HFF-Myc (cell line): Measurements from ENCODE around the gene NKAIN4.

Experiments used
- DNase-seq: peaks from one replicate; pipeline ENCODE4 v3.0.0-alpha.2; 2011; ENCODE audit warnings: low read depth; ENCODE audit errors: extremely low read depth
- H3K4me3 ChIP-seq: replicated peaks from 2 replicates; pipeline ENCODE4 v1.5.1; 2011; ENCODE audit warnings: low read depth, mild to moderate bottlenecking, control low read depth, low read length
- CTCF ChIP-seq: IDR thresholded peaks from 2 replicates; pipeline ENCODE4 v1.5.1; 2012; ENCODE audit warnings: mild to moderate bottlenecking, low read depth, low read length, control low read depth; ENCODE audit errors: missing control alignments

The NKAIN4 gene

GRCh38 chr20:63220696-63221399 lies 33.4 kb downstream of the NKAIN4 start:
- no peak for DNase-seq

GRCh38 chr20:63219866-63220521 lies 34.3 kb downstream of the NKAIN4 start:
- no peak for TF ChIP-seq CTCF
- DNase-seq: no peak
- H3K4me3 ChIP-seq: no peak overlapping the region

More at GRCh38 chr20:63220696-63221399, 33.4 kb downstream of the NKAIN4 start:
- H3K4me3 ChIP-seq: no peak overlapping the region
- TF ChIP-seq CTCF: no peak

- DNase-seq: no peak
- TF ChIP-seq CTCF: no peak
- H3K4me3 ChIP-seq: no peak overlapping the region
Measured at GRCh38 chr20:63219447-63219821, 34.8 kb downstream of the NKAIN4 start.

GRCh38 chr20:63218701-63219446 lies 35.4 kb downstream of the NKAIN4 start:
- H3K4me3 ChIP-seq: no peak overlapping the region
- no peak for TF ChIP-seq CTCF
- no peak for DNase-seq

- H3K4me3 ChIP-seq: no peak overlapping the region
- DNase-seq: no peak
- TF ChIP-seq CTCF: no peak
Measured at GRCh38 chr20:63217706-63218105, 36.6 kb downstream of the NKAIN4 start.

- DNase-seq: no peak
- H3K4me3 ChIP-seq: peak overlapping the region; percentile 83
- no peak for TF ChIP-seq CTCF
Measured at GRCh38 chr20:63216849-63217471, 37.3 kb downstream of the NKAIN4 start.
